NCI-H187 (cell line): ENCODE measurements around the gene PRMT1.
"Not testable (repeated sequence)": the region's sequence is repeated elsewhere in the genome, so short reads cannot be mapped to it uniquely, and the experiment has no call there.

ENCODE experiments used
- DNase-seq, 2 experiments: peaks; one replicate each; lab custom pipeline; 2025; lab: John Stamatoyannopoulos, UW

Gene PRMT1

GRCh38 chr19:49677231-49677900 is at the start of gene PRMT1:
Gene PRMT1, plus strand, starts transcription at chr19:49677271. Its CDS starts 10 bp downstream, at chr19:49677281.
- DNase-seq: no peak

DNA sequence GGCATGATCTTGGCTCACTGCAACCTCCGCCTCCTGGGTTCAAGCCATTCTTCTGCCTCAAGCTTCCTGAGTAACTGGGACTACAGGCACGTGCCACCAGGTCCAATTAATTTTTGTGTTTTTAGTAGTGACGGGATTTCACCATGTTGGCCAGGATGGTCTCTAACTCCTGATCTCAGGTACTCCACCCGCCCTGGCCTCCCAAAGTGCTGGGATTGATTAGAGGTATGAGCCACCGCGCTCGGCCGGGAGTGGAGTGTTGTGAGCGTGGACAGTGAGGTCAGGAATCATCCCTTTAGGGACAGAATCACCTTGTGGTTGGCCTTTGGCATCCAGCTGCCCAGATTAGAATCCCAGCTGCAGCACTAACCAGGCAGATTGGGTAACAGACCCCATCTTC is 47.4 kb upstream of the PRMT1 start:
- no peak for DNase-seq

- DNase-seq: no peak
These were observed 46.0 kb upstream of the PRMT1 start for GRCh38 chr19:49631014-49631588.

DNA sequence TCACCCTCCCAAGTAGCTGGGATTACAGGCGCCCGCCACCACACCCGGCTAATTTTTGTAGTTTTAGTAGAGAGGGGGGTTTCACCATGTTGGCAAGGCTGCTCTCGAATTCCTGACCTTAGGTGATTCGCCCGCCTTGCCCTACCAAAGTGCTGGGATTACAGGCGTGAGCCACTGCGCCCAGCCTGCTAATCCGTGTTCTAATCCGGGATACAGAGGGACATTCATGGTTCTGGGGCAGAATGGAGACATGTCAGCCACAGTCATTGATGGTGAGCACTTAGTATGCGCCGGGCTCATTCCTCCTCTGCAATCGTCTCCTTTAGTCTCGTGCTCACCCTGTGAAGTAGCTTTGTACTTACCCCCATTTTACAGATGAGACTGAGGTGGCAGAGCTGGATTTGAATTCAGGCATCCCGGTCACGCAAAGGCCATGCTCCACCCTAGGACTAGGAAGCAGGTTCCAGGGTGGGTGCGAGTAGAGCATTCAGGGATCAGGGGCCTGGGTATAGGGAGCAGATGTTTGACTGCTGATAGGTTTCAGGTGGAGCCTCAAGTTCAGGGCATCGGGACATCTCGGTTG is 45.4 kb upstream of the PRMT1 start:
- DNase-seq: no peak

- DNase-seq: no peak
These were observed 44.5 kb upstream of the PRMT1 start for GRCh38 chr19:49632576-49632975.

- not testable (repeated sequence) for DNase-seq
These were observed 43.8 kb upstream of the PRMT1 start for GRCh38 chr19:49633273-49633672.

DNA sequence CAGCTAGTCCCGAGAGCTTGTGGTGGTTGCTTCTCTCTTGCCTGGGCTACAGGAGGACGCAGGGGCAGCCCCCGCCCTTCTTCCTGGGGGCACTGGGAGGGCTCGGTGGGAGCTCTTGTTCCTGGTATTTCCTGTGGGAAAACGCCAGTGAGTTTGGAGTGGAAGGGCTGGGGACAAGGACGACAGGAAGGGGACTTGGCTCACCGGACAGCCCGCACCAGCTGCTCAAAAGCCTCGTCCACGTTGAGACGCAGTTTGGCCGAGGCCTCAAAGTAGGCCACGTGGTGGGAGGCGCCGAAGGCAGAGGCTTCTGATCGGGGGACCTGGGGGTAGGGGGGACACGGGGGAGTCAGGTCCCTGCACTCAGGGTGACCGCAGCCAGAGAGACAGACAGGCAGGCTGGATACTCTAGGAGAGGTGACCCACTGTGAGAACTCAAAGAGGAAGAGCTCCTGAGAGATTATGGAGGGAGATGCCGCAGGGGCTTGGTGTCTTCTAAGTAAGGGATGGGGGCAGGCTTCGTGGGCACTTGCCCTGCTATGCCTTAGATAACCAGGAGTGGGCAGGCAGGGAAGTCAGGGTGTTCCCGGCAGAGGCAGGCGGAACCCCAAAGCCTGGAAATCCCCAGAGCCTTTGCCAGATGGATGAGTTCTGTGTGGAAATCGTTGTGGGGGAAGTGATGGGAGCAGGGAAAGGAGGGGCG is 41.4 kb upstream of the PRMT1 start:
- no peak for DNase-seq

DNA sequence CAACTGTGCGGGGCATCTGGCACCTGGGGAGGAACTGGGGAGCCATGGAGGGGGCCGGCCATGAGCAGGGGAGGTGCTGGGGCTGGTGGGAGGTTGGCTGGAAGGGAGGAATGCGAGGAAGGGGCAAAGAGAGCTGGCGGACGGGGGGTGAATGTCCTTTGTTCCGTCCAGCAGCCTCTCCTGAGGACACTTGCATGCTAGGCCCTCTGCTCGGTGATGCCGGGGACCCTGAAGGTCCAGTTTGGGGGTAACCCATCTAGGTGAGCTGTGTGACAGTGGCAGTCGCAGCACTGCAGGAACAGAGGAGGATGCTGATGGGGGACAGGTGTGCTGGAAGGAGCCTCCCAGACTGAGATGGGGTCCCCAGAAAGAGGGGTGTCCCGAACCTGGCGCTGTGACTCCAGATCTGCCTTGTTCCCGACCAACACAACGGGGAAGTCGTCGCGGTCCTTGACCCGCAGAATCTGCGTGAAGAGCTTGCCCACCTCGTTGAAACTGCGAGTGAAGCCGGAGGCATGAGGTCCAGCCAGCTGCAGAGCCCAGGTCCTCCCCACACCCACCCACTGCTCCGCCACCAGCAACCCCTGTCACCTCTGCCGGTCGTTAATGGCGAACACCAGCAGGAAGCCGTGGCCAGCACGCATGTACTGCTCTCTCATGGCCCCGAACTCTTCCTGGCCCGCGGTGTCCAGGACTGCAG is 40.7 kb upstream of the PRMT1 start:
- DNase-seq: no peak

GRCh38 chr19:49637821-49638738 is 39.0 kb upstream of the PRMT1 start:
- DNase-seq: no peak

- no peak for DNase-seq
These were observed 37.5 kb upstream of the PRMT1 start for GRCh38 chr19:49639401-49640112.

DNA sequence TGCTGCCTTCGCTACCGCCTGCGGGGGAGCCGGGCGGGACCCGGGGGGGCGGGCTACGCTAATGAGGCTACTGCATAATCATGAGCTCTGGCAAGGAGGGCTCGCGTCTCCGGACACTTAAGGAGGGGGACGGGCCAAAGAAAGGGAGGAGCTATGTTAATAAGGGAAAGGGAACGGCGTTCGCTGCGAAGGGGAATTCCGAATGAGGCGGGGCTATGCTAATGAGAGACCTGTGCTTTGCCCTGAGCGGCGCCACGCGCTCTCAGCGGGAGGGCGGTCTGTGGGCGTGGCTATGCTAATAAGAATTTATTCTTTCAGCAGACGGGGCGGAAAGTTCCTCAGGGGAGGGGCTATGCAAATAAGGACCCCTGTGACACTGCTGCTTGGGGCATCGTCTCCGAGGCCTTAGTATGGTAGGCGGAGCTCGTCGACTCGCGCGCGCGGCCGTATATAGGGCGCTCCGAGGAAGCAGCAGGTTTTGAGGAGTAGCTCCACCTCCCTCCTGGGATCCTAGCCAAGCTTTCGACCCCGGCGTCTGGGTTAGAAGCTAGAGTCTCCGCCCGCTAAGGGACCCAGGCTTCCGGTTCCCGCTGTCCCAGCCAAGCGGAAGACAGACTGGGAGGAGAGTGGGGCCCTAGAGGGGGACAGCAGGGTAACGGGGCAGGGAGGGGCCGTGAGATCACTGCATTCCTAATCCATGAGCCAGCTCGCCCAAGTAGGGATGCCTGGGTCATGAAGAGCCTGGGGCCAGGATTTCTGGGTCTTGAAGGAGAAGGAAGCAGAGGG is 36.8 kb upstream of the PRMT1 start, which contains the start of gene RRAS:
Gene RRAS (minus strand): TSS at position 31 of the 786 bp plus-strand sequence. CDS start 45 bp downstream, outside the sequence.
- peak; percentile 99 to 100 for DNase-seq

DNA sequence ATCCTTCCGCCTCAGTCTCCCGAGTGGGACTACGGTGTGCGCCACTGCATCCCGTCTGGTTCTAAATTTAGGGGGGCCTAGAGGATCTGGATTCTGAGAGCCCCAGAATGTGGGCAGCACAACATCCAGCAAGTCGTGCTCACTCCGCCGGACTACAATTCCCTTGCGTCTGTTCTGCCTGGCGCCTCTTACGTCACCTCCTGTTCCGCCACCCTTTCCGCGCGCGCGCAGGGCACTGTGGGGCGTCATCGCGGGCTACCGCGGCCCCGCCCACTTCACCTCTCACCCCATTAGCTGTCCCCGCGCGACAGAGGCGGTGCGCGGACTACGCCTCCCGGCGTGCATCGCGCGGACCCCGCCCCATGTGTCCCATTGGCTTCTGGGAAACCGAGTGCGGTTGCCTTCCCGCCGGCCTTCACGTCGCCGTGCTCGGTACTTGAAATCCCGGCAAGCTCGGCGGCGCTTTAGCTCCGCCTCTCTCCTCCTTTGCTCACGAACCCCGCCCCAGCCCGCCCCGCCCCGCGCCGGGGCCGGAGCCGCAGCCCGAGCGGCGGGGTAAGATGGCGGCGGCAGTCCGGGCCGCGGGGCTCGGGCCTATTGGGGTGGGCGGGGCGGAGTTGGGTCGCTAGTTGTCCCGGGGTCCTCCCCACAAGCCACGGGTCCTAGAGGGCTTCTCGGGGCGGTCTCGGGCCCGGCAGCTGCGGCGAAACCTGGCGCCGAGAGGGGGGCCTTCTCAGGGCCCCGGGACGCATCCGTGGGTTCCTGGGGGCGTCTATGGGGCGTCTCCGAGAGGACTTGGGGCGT is 35.2 kb upstream of the PRMT1 start, which contains the start of gene SCAF1:
Gene SCAF1 (plus strand): TSS at position 522 of the 804 bp plus-strand sequence. CDS start 2,818 bp downstream, outside the sequence.
- peak; percentile 99 for DNase-seq

GRCh38 chr19:49642492-49643035 is 34.5 kb upstream of the PRMT1 start:
- no peak for DNase-seq

- no peak for DNase-seq
These were observed 33.6 kb upstream of the PRMT1 start for GRCh38 chr19:49643466-49643865.

DNA sequence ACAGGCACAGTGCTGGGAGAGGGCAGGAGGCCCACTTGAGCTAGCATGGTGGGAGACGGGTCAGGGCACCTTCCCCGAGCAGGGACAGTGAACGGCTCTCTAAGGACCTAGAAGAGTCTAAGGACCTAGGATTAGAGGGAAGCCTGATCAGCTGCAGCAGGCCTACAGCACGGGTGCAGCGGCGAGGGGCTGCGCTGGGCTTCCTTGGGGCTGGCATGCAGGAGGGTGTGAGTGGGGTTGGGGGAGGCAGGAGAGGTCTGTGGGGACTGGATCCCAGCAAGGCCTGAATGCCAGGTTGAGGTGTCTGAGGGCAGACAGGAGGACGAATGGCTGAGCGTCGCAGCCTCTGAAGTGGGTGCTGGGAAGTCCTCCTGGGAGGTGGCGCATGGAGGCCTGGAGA is 31.5 kb upstream of the PRMT1 start:
- DNase-seq: no peak

GRCh38 chr19:49645995-49646394 is 31.1 kb upstream of the PRMT1 start:
- DNase-seq: no peak

DNA sequence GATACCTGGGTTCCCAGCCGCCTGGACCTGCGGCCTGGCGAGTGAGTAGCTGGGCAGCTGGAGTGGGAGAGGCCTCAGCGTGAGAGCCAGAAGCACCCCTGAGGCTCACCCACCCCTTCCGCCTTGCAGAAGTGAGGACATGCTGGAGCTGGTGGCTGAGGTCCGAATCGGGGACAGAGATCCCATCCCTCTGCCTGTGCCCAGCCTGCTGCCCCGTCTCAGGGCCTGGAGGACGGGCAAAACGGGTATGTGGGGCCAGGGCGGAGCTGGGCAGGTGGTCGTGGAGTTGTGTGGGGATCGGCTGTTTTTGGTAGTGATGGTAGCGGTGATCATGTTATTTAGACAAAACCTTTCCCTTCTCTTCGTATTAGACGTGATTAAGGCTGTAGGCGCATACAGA is 30.5 kb upstream of the PRMT1 start:
- DNase-seq: no peak
